ENCODE results near the gene TEP1.

GRCh38 chr14:20343092-20343861 is 70.0 kb downstream of the TEP1 start, which contains the start of gene PARP2:
- TF ChIP-seq HIVEP1 (CRISPR knock-in tag; IDR thresholded peaks at IDR 0.05) (peak; percentile 85; the same call in 1 of the 2 replicates), ZBTB40 (IDR thresholded peaks at IDR 0.05) (no peak), ZBTB40 (CRISPR knock-in tag; IDR thresholded peaks at IDR 0.05) (peak; percentile 46), ZNF253 (CRISPR knock-in tag; IDR thresholded peaks at IDR 0.05; ENCODE audit: borderline replicate concordance) (no peak), FOXP4 (CRISPR knock-in tag; IDR thresholded peaks at IDR 0.05) (peak; percentile 64), XRCC5 (optimal IDR thresholded peaks at IDR 0.05; ENCODE audit: low read length) (peak; percentile 48), ZFX (CRISPR knock-in tag; IDR thresholded peaks at IDR 0.05; ENCODE audit: low read depth) (peak; percentile 79), TARDBP (CRISPR knock-in tag; IDR thresholded peaks at IDR 0.05) (peak; percentile 98), CTCF (CRISPR knock-in tag; IDR thresholded peaks at IDR 0.05) (peak; percentile 25; the same call in 1 of the 2 replicates), KLF9 (CRISPR knock-in tag; IDR thresholded peaks at IDR 0.05; ENCODE audit: low read depth) (no peak; the same call in none of the 2 replicates), RAD21 (CRISPR knock-in tag; IDR thresholded peaks at IDR 0.05) (peak; percentile 42; the same call in 1 of the 2 replicates)
